Uterus (tissue), 2 donors: ENCODE data around the gene SLC25A39.

Source experiments
- CTCF ChIP-seq, 4 experiments: fragments of 200-600 bp in 2 of 4; fragments of 450-650 bp in 2 of 4; sonication (generic) in 2 of 4; IDR thresholded peaks; one replicate each; pipeline ENCODE4 v1.5.1; 2016 to 2019; ENCODE audit warnings: antibody characterized with exemption in 4 of 4, mild to moderate bottlenecking in 2 of 4, moderate library complexity in 1 of 4
- POLR2A ChIP-seq, 2 donors: fragments of 450-650 bp; IDR thresholded peaks; one replicate each; pipeline ENCODE4 v1.6.1; 2016; ENCODE audit warnings: antibody characterized with exemption in 2 of 2, mild to moderate bottlenecking in 1 of 2, moderate library complexity in 1 of 2

GRCh38 chr17:44360826-44361225, 36.2 kb upstream of the SLC25A39 start:
- no peak for TF ChIP-seq CTCF (IDR thresholded peaks at IDR 0.05)
- no peak for TF ChIP-seq POLR2A (IDR thresholded peaks at IDR 0.05)
